HG02623 (cell line): ENCODE data around the gene THBS2.

Source experiments
- ATAC-seq: cut with Tn5 transposase; IDR thresholded peaks from one replicate; pipeline ENCODE4 v1.9.1; 2021; ENCODE audit warnings: moderate library complexity; ENCODE audit not compliant: unreplicated experiment

Gene THBS2

GRCh38 chr6:169168706-169169105, 84.9 kb downstream of the THBS2 start:
- ATAC-seq: no peak

GRCh38 chr6:169168302-169168630, 85.4 kb downstream of the THBS2 start:
- no peak for ATAC-seq

- no peak for ATAC-seq
Measured at GRCh38 chr6:169167581-169168301, 85.9 kb downstream of the THBS2 start.

GRCh38 chr6:169166896-169167580, 86.6 kb downstream of the THBS2 start:
- ATAC-seq: no peak
